H9 (cell line): ENCODE results near the gene NCKAP5L. TPM values are rescaled to one million over a fixed set of nuclear protein-coding genes. Genes with fewer than 3 reads are reported as not detected.

Experiments used
- DNase-seq: peaks from one replicate; pipeline ENCODE4 v3.0.0-alpha.2; 2017
- H2AFZ ChIP-seq: one replicate; pipeline ENCODE4 v1.6.1; 2013; ENCODE audit warnings: mild to moderate bottlenecking, low read length, control low read depth, moderate library complexity
- H2AK5ac ChIP-seq: 2 replicates; pipeline ENCODE4 v1.6.1; 2013; ENCODE audit warnings: low read length, control low read depth, mixed read lengths; ENCODE audit not compliant: insufficient read length
- H2BK120ac ChIP-seq: one replicate; pipeline ENCODE4 v1.6.1; 2013; ENCODE audit warnings: low read depth, mild to moderate bottlenecking, low read length, control low read depth, inconsistent platforms; ENCODE audit not compliant: poor library complexity, severe bottlenecking
- H2BK12ac ChIP-seq: 2 replicates; pipeline ENCODE4 v1.6.1; 2013; ENCODE audit warnings: low read length, control low read depth, mixed read lengths, low read depth; ENCODE audit not compliant: insufficient read length
- H2BK15ac ChIP-seq: 2 replicates; pipeline ENCODE4 v1.6.1; 2013; ENCODE audit warnings: low read depth, low read length, control low read depth
- H2BK20ac ChIP-seq: one replicate; pipeline ENCODE4 v1.6.1; 2013; ENCODE audit warnings: low read depth, mild to moderate bottlenecking, low read length, control low read depth, inconsistent platforms; ENCODE audit not compliant: poor library complexity, severe bottlenecking
- H2BK5ac ChIP-seq: 2 replicates; pipeline ENCODE4 v1.6.1; 2013; ENCODE audit warnings: low read length, control low read depth, mixed read lengths; ENCODE audit not compliant: insufficient read length
- H3K14ac ChIP-seq: 2 replicates; pipeline ENCODE4 v1.6.1; 2013; ENCODE audit warnings: low read length, control low read depth; ENCODE audit not compliant: insufficient read depth
- H3K18ac ChIP-seq: 2 replicates; pipeline ENCODE4 v1.6.1; 2013; ENCODE audit warnings: low read depth, mild to moderate bottlenecking, mixed read lengths, low read length, control low read depth; ENCODE audit not compliant: insufficient read length
- H3K23ac ChIP-seq: 2 replicates; pipeline ENCODE4 v1.6.1; 2013; ENCODE audit warnings: low read length, control low read depth, mixed read lengths, low read depth; ENCODE audit not compliant: insufficient read length
- H3K23me2 ChIP-seq: 2 replicates; pipeline ENCODE4 v1.6.1; 2013; ENCODE audit warnings: low read depth, mild to moderate bottlenecking, mixed read lengths, low read length, control low read depth; ENCODE audit not compliant: insufficient read length, poor library complexity, severe bottlenecking
- H3K27ac ChIP-seq: 2 replicates; pipeline ENCODE4 v1.5.1; 2013; ENCODE audit warnings: low read length, control low read depth, mixed read lengths, low read depth; ENCODE audit not compliant: insufficient read length
- H3K27me3 ChIP-seq: 2 replicates; pipeline ENCODE4 v1.6.1; 2013; ENCODE audit warnings: low read length, control low read depth, inconsistent platforms; ENCODE audit not compliant: insufficient read depth
- H3K4ac ChIP-seq: 2 replicates; pipeline ENCODE4 v1.6.1; 2013; ENCODE audit warnings: low read depth, mild to moderate bottlenecking, control low read depth, inconsistent platforms, low read length, moderate library complexity
- H3K4me1 ChIP-seq: 2 replicates; pipeline ENCODE4 v1.6.1; 2013; ENCODE audit warnings: low read length, control low read depth, inconsistent platforms; ENCODE audit not compliant: insufficient read depth
- H3K4me2 ChIP-seq: 2 replicates; pipeline ENCODE4 v1.6.1; 2013; ENCODE audit warnings: low read length, control low read depth, mixed read lengths; ENCODE audit not compliant: insufficient read length, insufficient read depth
- H3K56ac ChIP-seq: 2 replicates; pipeline ENCODE4 v1.6.1; 2013; ENCODE audit warnings: low read depth, mild to moderate bottlenecking, mixed read lengths, low read length, control low read depth; ENCODE audit not compliant: insufficient read length
- H3K79me1 ChIP-seq: 2 replicates; pipeline ENCODE4 v1.6.1; 2013; ENCODE audit warnings: low read depth, mild to moderate bottlenecking, moderate library complexity, low read length, control low read depth, inconsistent platforms; ENCODE audit not compliant: insufficient read depth, poor library complexity, severe bottlenecking
- H3K79me2 ChIP-seq: 2 replicates; pipeline ENCODE4 v1.6.1; 2013; ENCODE audit warnings: low read length, control low read depth, inconsistent platforms; ENCODE audit not compliant: insufficient read depth
- H3K9ac ChIP-seq: 2 replicates; pipeline ENCODE4 v1.6.1; 2013; ENCODE audit warnings: low read length, control low read depth, mixed read lengths; ENCODE audit not compliant: insufficient read length; ENCODE audit errors: extremely low read depth
- H3K9me3 ChIP-seq: one replicate; pipeline ENCODE4 v1.6.1; 2013; ENCODE audit warnings: low read depth, low read length, inconsistent platforms; ENCODE audit not compliant: control insufficient read depth
- H3T11ph ChIP-seq: one replicate; pipeline ENCODE4 v1.6.1; 2013; ENCODE audit warnings: mild to moderate bottlenecking, low read length, control low read depth, inconsistent platforms
- H4K20me1 ChIP-seq: one replicate; pipeline ENCODE4 v1.6.1; 2013; ENCODE audit not compliant: control insufficient read depth, insufficient read length, insufficient read depth
- H4K5ac ChIP-seq: 2 replicates; pipeline ENCODE4 v1.6.1; 2013; ENCODE audit warnings: low read depth, mild to moderate bottlenecking, mixed read lengths, low read length, control low read depth; ENCODE audit not compliant: insufficient read length
- H4K8ac ChIP-seq: replicated peaks from 2 replicates; pipeline ENCODE4 v1.6.1; 2013; ENCODE audit warnings: low read length, control low read depth, mixed read lengths, low read depth; ENCODE audit not compliant: insufficient read length
- H4K91ac ChIP-seq: 2 replicates; pipeline ENCODE4 v1.6.1; 2013; ENCODE audit warnings: low read depth, mild to moderate bottlenecking, moderate library complexity, mixed read lengths, low read length, control low read depth; ENCODE audit not compliant: insufficient read length
- H3K27ac Mint-ChIP-seq, 3 experiments: 2 replicates in 2 of 3; 3 replicates in 1 of 3; pipeline ENCODE4 v1.8.0; 2020 to 2021; ENCODE audit warnings: mixed read lengths in 3 of 3, mild to moderate bottlenecking in 1 of 3, moderate library complexity in 1 of 3
- H3K27me3 Mint-ChIP-seq: 2 replicates; pipeline ENCODE4 v1.8.0; 2021; ENCODE audit warnings: low read depth, mild to moderate bottlenecking, moderate library complexity, mixed read lengths
- H3K36me3 Mint-ChIP-seq, 3 experiments: 2 replicates in 2 of 3; 3 replicates in 1 of 3; pipeline ENCODE4 v1.8.0; 2020 to 2021; ENCODE audit warnings: low read depth in 3 of 3, mixed read lengths in 3 of 3; ENCODE audit not compliant: insufficient read depth in 1 of 3
- H3K4me1 Mint-ChIP-seq, 2 experiments: 2 replicates each; pipeline ENCODE4 v1.8.0; 2020; ENCODE audit warnings: mixed read lengths in 2 of 2
- H3K4me3 Mint-ChIP-seq, 2 experiments: 2 replicates in 1 of 2; 3 replicates in 1 of 2; pipeline ENCODE4 v1.8.0; 2020 to 2021; ENCODE audit warnings: mild to moderate bottlenecking in 2 of 2, mixed read lengths in 2 of 2, moderate library complexity in 1 of 2
- H3K9me3 Mint-ChIP-seq, 2 experiments: 2 replicates in 1 of 2; 3 replicates in 1 of 2; pipeline ENCODE4 v1.8.0; 2020; ENCODE audit warnings: mild to moderate bottlenecking in 2 of 2, mixed read lengths in 2 of 2, moderate library complexity in 1 of 2
- CTCF ChIP-seq: fragments of 200-600 bp; sonication (generic); conservative IDR thresholded peaks from 3 replicates; pipeline ENCODE4 v1.8.0; 2021; ENCODE audit warnings: antibody characterized with exemption, mild to moderate bottlenecking
- WGBS: extraction: QIAGEN DNeasy Blood & Tissue Kit; methylation state at CpG from one replicate; pipeline ENCODE4 v1.1.7; 2013; ENCODE audit warnings: missing lambda C conversion rate, low lambda C conversion rate, mixed read lengths; ENCODE audit not compliant: insufficient read length; ENCODE audit errors: extremely low coverage; 5-methylcytosine and 5-hydroxymethylcytosine counted together
- total RNA-seq: library from RNA; stranded (reverse); gene quantifications from 2 replicates; pipeline ENCODE4 v1.2.1, GENCODE V29; 2021

The NCKAP5L gene
- total RNA-seq, 1 experiment from 2014 or later = 27.7 TPM

DNA sequence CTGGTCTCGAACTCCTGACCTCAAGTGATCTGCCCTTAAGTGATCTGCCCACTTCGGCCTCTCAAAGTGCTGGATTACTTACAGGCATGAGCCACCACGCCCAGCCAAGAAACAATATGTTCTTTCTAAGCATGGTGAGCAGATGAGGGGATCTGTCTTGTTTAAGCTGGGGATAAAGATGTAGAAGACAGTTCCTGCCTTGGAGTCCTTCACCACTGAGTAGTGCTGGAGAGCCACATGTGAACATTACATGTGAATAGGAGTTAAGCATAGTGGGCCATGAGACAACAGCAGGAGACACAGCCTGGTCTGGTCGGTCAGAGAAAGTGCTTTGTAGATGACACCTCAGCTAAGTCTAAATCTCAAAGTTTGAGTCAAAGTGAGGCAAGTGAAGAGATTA is 60.9 kb downstream of the NCKAP5L start:
- Histone ChIP-seq H2BK5ac (no peak overlapping the region), H2BK15ac (no peak overlapping the region), H2BK120ac (no peak overlapping the region), H4K20me1 (no peaks in the 10 kb centered on the region), H3K14ac (no peak overlapping the region), H3K27ac (no peak overlapping the region), H2AK5ac (no peak overlapping the region), H3K79me2 (no peaks in the 10 kb centered on the region), H2BK20ac (no peak overlapping the region), H2AFZ (no peak overlapping the region), H3K23ac (no peak overlapping the region), H3K4ac (no peak overlapping the region), H3K56ac (no peak overlapping the region), H4K8ac (no peak overlapping the region), H3K9ac (no peak overlapping the region), H4K5ac (no peak overlapping the region), H4K91ac (no peak overlapping the region), H3K79me1 (no peaks in the 10 kb centered on the region), H3K18ac (no peak overlapping the region), H2BK12ac (no peak overlapping the region), H3K4me1 (no peaks in the 10 kb centered on the region), H3K4me2 (no peak overlapping the region), H3K9me3 (no peaks in the 10 kb centered on the region), H3K23me2 (no peaks in the 10 kb centered on the region), H3T11ph (no peak overlapping the region), H3K27me3 (no peaks in the 10 kb centered on the region)
- Mint-ChIP-seq H3K27me3 (no peaks in the 10 kb centered on the region; the same call in 1 of the 2 replicates), H3K4me3 (no peak overlapping the region), H3K36me3 (peaks cover 20 to 35% (median 29%) of the 10 kb centered on the region in 3 experiments; a peak in 6 of 7 replicates), H3K27ac (peak overlapping the region in 2 of 3 experiments; percentile 0 to 50; a peak in 3 of 7 replicates), H3K4me1 (peaks cover 11 to 17% of the 10 kb centered on the region in 2 experiments), H3K9me3 (no peaks in the 10 kb centered on the region)
- no CpG with 5 or more reads among the region's 4 CpGs for WGBS
- no peak for DNase-seq
- TF ChIP-seq CTCF = no peak
